BJ (cell line): Measurements from ENCODE around the gene OGFRL1. TPM values are rescaled to one million over a fixed set of nuclear protein-coding genes. Genes with fewer than 3 reads are reported as not detected.

Source experiments
- CTCF ChIA-PET: fragments of 350-600 bp; formaldehyde crosslinking; extraction: SDS; loops from one replicate; lab custom pipeline; 2021; ENCODE audit warnings: antibody characterized with exemption, inconsistent platforms; lab: Yijun Ruan, JAX
- POLR2A ChIA-PET: fragments of 300-600 bp; sonication (Branson Sonifier 250); formaldehyde crosslinking; extraction: SDS; loops from one replicate; lab custom pipeline; 2021; ENCODE audit warnings: antibody characterized with exemption; lab: Charles Lee
- DNase-seq: peaks from one replicate; pipeline ENCODE4 v3.0.0-alpha.2; 2011; ENCODE audit warnings: low read depth
- H3K27me3 ChIP-seq: 2 replicates; pipeline ENCODE4 v1.6.0; 2011; ENCODE audit warnings: low read length; ENCODE audit not compliant: control insufficient read depth, insufficient read depth
- H3K36me3 ChIP-seq: 2 replicates; pipeline ENCODE4 v1.5.1; 2011; ENCODE audit warnings: low read length; ENCODE audit not compliant: control insufficient read depth, insufficient read depth
- H3K4me3 ChIP-seq: 2 replicates; pipeline ENCODE4 v1.5.1; 2011; ENCODE audit warnings: low read depth, mild to moderate bottlenecking, control low read depth, low read length
- CTCF ChIP-seq: IDR thresholded peaks from 2 replicates; pipeline ENCODE4 v1.5.1; 2011; ENCODE audit warnings: low read depth, mild to moderate bottlenecking, control low read depth, inconsistent platforms, low read length, moderate library complexity; ENCODE audit not compliant: insufficient read depth
- polyA plus RNA-seq: library from polyadenylated mRNA; depleted of rRNA; stranded (reverse); fragments of >200 nt; gene quantifications from 2 replicates; pipeline ENCODE4 v1.2.3, GENCODE V29; 2011

The OGFRL1 gene
- polyA plus RNA-seq, 1 experiment = 5.2 TPM

GRCh38 chr6:71310261-71310660, 21.6 kb downstream of the OGFRL1 start:
- H3K4me3 ChIP-seq = no peak overlapping the region
- CTCF ChIA-PET = no interaction called here
- DNase-seq = no peak
- no peak for TF ChIP-seq CTCF
- POLR2A ChIA-PET = no interaction called here
- no peaks in the 10 kb centered on the region for H3K27me3 ChIP-seq
- no peaks in the 10 kb centered on the region for H3K36me3 ChIP-seq

- no peak for DNase-seq
- ChIA-PET CTCF (interaction anchor here (1.0 kb wide), 1 partner anchor 121 kb away, joined by 3 read pairs; no protein-coding TSS in a partner anchor), POLR2A (no interaction called here)
- H3K36me3 ChIP-seq = no peaks in the 10 kb centered on the region
- no peak for TF ChIP-seq CTCF
- no peaks in the 10 kb centered on the region for H3K27me3 ChIP-seq
- no peak overlapping the region for H3K4me3 ChIP-seq
These were observed 23.5 kb downstream of the OGFRL1 start for GRCh38 chr6:71312089-71312488.

GRCh38 chr6:71317441-71317840, 28.8 kb downstream of the OGFRL1 start:
- POLR2A ChIA-PET = no interaction called here
- TF ChIP-seq CTCF = no peak
- Histone ChIP-seq H3K4me3 (no peak overlapping the region), H3K27me3 (no peaks in the 10 kb centered on the region), H3K36me3 (no peaks in the 10 kb centered on the region)
- CTCF ChIA-PET = interaction anchor here (1.1 kb wide), 1 partner anchor 27 kb away, joined by 3 read pairs; no protein-coding TSS in a partner anchor
- no peak for DNase-seq

GRCh38 chr6:71320041-71320440, 31.4 kb downstream of the OGFRL1 start:
- no peaks in the 10 kb centered on the region for H3K27me3 ChIP-seq
- H3K36me3 ChIP-seq = no peaks in the 10 kb centered on the region
- TF ChIP-seq CTCF = no peak
- ChIA-PET CTCF (interaction anchor here (1.6 kb wide), 1 partner anchor 28 kb away, joined by 3 read pairs; no protein-coding TSS in a partner anchor), POLR2A (no interaction called here)
- DNase-seq = no peak
- H3K4me3 ChIP-seq = no peak overlapping the region

GRCh38 chr6:71321314-71321713, 32.7 kb downstream of the OGFRL1 start:
- ChIA-PET CTCF (no interaction called here), POLR2A (no interaction called here)
- H3K27me3 ChIP-seq = no peaks in the 10 kb centered on the region
- H3K4me3 ChIP-seq = no peak overlapping the region
- no peaks in the 10 kb centered on the region for H3K36me3 ChIP-seq
- DNase-seq = no peak
- no peak for TF ChIP-seq CTCF
